ENCODE measurements around the gene ZNF277.

DNA sequence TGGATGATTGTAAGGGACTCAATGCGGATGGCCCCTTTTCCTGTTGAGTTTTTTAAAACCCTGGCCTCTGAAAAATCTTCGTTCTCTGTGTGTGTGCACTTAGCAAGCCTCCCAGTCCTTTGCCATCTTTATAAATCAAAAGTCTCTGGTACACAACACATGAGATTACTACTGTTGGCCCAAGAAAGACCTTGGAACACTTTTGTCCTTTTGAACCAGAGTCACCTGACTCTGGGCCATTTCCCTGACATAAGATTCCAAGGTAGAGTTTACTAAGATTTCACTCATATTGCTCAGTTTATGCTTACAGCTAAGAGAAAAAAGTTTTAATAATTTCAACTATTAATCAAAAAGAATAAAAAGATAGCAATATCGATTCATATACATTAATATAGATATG, 179.0 kb downstream of the ZNF277 start:
- TF ChIP-seq, protein P1, sequence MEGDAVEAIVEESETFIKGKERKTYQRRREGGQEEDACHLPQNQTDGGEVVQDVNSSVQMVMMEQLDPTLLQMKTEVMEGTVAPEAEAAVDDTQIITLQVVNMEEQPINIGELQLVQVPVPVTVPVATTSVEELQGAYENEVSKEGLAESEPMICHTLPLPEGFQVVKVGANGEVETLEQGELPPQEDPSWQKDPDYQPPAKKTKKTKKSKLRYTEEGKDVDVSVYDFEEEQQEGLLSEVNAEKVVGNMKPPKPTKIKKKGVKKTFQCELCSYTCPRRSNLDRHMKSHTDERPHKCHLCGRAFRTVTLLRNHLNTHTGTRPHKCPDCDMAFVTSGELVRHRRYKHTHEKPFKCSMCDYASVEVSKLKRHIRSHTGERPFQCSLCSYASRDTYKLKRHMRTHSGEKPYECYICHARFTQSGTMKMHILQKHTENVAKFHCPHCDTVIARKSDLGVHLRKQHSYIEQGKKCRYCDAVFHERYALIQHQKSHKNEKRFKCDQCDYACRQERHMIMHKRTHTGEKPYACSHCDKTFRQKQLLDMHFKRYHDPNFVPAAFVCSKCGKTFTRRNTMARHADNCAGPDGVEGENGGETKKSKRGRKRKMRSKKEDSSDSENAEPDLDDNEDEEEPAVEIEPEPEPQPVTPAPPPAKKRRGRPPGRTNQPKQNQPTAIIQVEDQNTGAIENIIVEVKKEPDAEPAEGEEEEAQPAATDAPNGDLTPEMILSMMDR (optimal IDR thresholded peaks at IDR 0.05 in 1 of 3, IDR thresholded peaks at IDR 0.05 in 1 of 3, conservative IDR thresholded peaks at IDR 0.05 in 1 of 3; ENCODE audit: extremely low read depth in 1 of 3, insufficient read depth in 2 of 3, low read length in 3 of 3), result no peak
- no peak for TF ChIP-seq EZH2 (IDR thresholded peaks at IDR 0.05; ENCODE audit: low read length)
